HUDEP-2 (cell line): ENCODE measurements around the gene NDUFA13.

ENCODE experiments used
- DNase-seq, 76 experiments: peaks; one replicate each; lab custom pipeline; 2025; ENCODE audit not compliant: unreplicated experiment in 76 of 76; lab: John Stamatoyannopoulos, UW

NDUFA13 gene

GRCh38 chr19:19531951-19532805 lies 16.2 kb downstream of the NDUFA13 start:
- peak in 64 of 76 experiments; percentile 8 to 84 (median 67) for DNase-seq

- no peak for DNase-seq
Measured at GRCh38 chr19:19532806-19533701, 17.0 kb downstream of the NDUFA13 start.

GRCh38 chr19:19533841-19534240 lies 17.8 kb downstream of the NDUFA13 start:
- peak in 12 of 76 experiments; percentile 10 to 41 (median 20) for DNase-seq

DNA sequence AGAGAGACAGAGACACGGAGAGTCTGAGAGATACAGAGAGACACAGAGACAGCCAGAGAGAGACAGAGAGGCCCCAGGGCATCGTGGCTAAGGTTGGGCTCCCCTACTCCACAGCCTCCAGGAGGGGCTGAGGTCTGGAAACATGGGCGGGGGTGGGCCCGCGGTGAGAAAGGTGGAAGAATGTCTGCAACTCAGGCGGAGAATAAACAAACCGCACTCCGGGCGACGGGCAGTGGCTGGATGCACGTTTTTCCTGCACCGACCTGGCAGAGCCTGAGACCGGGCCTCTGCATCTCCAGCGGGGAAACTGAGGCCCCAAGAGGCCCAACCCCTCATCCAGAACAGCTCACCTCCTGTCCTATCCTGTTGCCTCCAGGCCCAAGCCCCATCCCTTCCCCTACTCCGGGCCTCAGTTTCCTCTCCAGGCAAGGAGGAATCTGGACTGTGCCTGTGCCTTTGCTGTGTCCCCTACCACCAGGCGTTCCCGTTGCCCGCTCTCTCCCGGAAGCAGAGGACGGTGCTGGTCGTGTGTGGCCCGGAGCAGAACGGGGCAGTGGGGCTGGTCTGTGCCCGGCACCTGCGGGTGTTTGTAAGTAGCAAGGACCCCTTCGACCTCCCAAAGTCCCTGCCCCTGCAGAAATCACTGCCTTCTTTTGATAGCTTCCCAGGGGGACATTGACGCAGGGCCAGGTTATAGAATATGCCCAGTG lies 18.7 kb downstream of the NDUFA13 start:
- no peak for DNase-seq

- DNase-seq, result no peak
Measured at GRCh38 chr19:19535311-19536191, 19.5 kb downstream of the NDUFA13 start.

GRCh38 chr19:19537075-19538048 lies 21.3 kb downstream of the NDUFA13 start:
- DNase-seq, result no peak

GRCh38 chr19:19538061-19538784 lies 22.2 kb downstream of the NDUFA13 start, which contains the start of gene CILP2:
CILP2 (plus strand) TSS chr19:19538265; CDS start chr19:19538350, 85 bp downstream.
- peak in 34 of 76 experiments; percentile 11 to 65 (median 29) for DNase-seq

- DNase-seq, result peak in 3 of 76 experiments; percentile 15 to 22 (median 18)
Measured at GRCh38 chr19:19538785-19539166, 22.8 kb downstream of the NDUFA13 start.

DNA sequence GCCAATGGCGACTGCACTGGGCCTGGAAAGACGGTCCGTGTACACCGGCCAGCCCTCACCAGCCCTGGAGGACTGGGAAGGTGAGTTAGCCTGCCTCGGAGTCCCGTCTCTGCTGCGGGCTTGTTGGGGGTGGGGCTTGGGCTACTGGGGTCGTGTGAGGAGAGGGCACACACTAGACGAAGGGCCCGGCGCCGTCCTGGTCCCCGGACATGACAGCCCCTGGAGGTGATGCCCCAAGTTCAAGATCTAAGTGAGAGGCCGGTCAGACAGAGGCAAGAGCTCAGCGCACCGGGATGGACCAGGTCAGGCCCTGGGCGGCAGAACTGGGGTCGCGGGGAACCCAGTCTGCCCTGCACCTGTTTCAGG lies 23.7 kb downstream of the NDUFA13 start:
- peak in 2 of 76 experiments; percentile 26 to 59 for DNase-seq

- DNase-seq, result peak in 75 of 76 experiments; percentile 43 to 100 (median 96)
Measured at GRCh38 chr19:19540064-19540714, 24.2 kb downstream of the NDUFA13 start.

- peak in 74 of 76 experiments; percentile 41 to 97 (median 85) for DNase-seq
Measured at GRCh38 chr19:19540715-19541515, 24.9 kb downstream of the NDUFA13 start.

- no peak for DNase-seq
Measured at GRCh38 chr19:19541616-19542015, 25.6 kb downstream of the NDUFA13 start.

- DNase-seq, result no peak
Measured at GRCh38 chr19:19542507-19542906, 26.5 kb downstream of the NDUFA13 start.

GRCh38 chr19:19543101-19543500 lies 27.1 kb downstream of the NDUFA13 start:
- no peak for DNase-seq

DNA sequence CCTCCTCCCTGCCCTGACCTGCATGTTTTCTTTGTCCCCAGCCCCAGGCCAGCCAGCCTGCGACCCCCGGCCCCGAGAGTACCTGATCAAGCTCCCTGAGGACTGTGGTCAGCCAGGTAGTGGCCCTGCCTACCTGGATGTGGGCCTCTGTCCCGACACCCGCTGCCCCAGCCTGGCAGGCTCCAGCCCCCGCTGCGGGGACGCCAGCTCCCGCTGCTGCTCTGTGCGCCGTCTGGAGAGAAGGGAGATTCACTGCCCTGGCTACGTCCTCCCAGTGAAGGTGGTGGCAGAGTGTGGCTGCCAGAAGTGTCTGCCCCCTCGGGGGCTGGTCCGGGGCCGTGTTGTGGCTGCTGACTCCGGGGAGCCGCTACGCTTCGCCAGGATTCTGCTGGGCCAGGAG lies 27.6 kb downstream of the NDUFA13 start:
- DNase-seq, result no peak

DNA sequence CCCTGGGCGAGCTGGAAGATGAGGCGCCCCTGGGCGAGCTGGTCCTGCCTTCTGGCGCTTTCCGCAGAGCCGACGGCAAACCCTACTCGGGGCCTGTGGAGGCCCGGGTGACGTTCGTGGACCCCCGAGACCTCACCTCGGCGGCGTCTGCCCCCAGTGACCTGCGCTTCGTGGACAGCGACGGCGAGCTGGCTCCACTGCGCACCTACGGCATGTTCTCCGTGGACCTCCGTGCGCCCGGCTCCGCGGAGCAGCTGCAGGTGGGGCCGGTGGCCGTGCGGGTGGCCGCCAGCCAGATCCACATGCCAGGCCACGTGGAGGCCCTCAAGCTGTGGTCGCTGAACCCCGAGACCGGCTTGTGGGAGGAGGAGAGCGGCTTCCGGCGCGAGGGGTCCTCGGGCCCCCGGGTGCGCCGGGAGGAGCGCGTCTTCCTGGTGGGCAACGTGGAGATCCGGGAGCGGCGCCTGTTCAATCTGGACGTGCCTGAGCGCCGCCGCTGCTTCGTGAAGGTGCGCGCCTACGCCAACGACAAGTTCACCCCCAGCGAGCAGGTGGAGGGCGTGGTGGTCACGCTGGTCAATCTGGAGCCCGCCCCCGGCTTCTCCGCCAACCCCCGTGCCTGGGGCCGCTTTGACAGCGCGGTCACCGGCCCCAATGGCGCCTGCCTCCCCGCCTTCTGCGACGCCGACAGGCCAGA lies 28.4 kb downstream of the NDUFA13 start:
- no peak for DNase-seq
